NOMO-1 treated with DMSO at 0.1 percent for 48 hours (cell line): ENCODE results near the gene ACTBL2.
"Not testable (repeated sequence)": the region's sequence is repeated elsewhere in the genome, so short reads cannot be mapped to it uniquely, and the experiment has no call there.

ENCODE experiments used
- DNase-seq: peaks from one replicate; lab custom pipeline; 2025; ENCODE audit not compliant: unreplicated experiment; lab: John Stamatoyannopoulos, UW

Gene ACTBL2

DNA sequence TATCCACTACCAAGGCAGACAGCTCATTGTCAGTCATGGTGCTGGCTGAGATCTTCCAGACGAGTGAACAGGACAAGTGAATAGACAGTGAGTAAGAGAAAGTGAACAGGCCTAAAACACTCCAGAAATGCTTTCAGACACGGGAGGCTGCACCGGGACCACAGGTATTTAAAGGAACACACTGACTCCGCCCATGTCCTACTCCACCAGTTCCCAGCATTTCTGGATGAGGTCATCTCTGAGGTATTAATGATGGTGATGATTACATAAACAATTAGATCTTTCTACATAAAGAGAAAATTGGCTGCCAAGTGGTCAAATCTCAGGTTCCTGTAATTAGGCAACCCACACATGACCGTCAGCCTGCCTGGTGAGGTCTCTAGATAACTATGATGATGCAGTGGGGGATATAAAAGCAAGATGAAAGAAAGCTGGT lies at the start of gene ACTBL2:
Gene ACTBL2, minus strand, starts transcription at position 141 of the 436 bp plus-strand sequence. Its CDS starts 104 bp downstream, at position 37.
- no peak for DNase-seq

DNA sequence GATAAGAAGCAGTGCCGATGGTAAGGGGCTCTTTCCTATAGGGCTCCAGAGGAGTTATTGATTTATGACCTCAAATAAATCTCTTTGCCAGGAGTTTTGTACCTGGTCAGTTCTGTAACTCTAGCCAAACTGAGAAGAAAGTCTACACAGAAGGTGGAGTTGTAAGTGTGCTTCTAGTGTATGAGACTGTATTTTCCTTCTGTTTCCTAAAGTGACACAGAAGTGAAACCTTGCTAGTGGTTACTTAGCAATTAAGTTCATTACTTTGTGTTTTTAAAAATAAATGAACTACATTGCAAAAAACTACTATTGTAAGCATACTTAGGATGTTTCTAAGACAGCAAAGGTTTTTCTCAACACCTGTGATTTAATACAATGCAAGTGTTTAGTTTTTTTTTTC lies 48.7 kb upstream of the ACTBL2 start:
- DNase-seq, result peak; percentile 50

- peak; percentile 20 for DNase-seq
Measured at GRCh38 chr5:57529864-57530263, 47.3 kb upstream of the ACTBL2 start.

DNA sequence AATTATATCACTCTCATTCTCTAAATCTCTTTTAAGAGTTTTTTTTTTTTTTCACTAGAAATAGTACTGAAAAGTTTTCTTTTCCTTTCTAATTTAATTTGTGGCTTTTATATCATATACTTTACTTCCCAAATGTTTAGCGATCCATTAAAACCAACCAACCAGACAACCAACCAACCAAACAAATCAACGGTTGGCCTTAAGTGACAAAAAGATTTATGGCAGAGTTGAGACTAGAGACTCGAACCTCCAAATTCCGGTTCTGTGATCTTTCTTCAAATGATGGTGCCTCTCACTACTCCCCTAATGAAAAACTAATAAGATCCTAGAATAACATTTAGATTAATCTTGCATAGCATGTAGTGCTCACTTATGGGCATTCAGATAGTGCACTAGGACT lies 45.3 kb upstream of the ACTBL2 start:
- DNase-seq, result no peak

DNA sequence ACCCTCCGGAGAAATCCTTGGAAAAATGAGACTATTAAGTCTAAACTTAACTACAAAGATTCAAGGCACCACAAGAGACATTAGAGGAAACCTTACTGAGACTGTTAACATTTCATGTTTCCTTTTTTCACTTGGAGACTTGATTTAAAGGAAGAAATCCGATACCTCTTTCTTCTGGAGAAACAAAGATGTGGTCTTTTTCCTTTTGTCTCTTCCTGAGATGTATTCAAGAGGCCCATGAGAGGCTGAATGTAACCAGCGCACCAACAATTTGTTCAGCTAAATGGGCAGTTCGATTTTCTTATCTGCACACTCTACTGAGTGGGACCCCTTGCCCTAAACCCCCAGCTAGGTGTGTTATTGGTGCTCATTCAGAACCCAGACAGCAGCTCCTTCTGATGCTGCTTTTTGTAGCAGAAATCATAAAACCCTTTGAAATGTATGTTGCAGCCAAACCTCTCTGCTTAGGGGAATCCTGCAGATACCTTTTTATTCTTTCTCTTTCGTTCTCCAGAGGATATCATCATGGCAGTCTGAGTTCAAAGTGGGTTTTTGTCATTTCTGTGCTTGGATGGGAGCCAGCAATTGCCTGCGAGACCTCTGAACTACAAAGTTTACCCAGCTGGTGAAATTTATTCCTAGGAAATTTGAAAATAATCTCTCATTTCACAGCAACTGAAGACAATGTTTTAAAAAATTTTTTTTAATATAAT lies 41.9 kb upstream of the ACTBL2 start:
- DNase-seq, result no peak

GRCh38 chr5:57522477-57522876 lies 39.9 kb upstream of the ACTBL2 start:
- not testable (repeated sequence) for DNase-seq

- not testable (repeated sequence) for DNase-seq
Measured at GRCh38 chr5:57518415-57518814, 35.8 kb upstream of the ACTBL2 start.

DNA sequence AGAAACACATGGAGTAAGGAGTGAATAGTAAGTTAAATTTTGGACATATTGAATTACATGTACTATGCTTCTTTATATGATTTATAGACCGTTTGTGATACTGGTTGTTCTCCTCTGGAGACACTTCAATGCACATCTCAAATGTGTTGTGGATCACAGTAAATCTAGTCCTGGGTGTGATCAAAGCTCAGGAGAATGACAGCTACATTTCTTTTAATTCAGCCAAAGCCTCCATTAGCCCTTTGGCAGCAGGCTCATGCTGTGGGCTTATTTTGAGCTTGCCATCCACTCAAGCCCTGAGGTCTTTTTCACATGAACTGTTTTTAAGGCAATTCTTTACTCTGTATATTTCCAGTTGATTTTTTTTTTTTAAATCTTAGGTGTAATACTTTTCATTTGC lies 34.6 kb upstream of the ACTBL2 start:
- no peak for DNase-seq

DNA sequence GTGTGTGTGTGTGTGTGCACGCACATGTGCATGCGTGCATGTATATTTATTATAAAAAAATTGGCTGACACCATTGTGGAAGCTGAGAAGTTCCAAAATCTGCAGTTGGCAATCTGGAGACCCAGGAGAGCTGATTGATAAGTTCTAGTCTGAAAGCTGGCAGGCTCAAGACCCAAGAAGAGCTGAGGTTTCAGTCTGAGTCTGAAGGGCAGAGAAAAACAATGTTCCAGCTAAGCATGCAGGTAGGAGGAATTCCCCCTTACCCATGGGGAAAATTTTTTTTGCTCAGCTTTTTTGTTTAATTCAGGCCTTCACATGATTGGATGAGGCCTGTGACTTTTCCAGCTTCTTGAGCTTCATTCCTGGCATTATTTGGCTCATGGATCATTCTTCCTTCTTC lies 31.2 kb upstream of the ACTBL2 start:
- no peak for DNase-seq

- DNase-seq, result no peak
Measured at GRCh38 chr5:57511321-57511720, 28.7 kb upstream of the ACTBL2 start.

GRCh38 chr5:57509501-57510260 lies 27.1 kb upstream of the ACTBL2 start:
- no peak for DNase-seq

DNA sequence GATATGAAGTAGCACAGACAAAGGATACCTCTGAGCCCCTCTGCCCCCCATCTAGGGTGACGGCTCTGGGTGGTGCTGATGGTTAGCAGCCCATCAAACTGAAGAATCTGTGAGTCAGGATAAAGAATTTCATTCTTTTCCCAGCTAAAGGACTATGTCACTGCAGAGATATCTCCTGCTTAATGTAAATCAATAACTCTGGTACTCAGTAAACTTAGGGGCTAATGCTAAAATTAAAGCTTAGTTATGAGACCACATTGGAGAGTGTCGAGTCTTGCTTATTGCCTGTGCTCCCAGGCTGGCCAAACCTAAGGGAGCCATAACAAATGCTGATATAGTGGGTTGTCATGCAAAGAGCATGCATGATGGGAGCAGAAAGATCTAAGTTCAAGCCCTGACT lies 25.6 kb upstream of the ACTBL2 start:
- DNase-seq, result no peak

- DNase-seq, result no peak
Measured at GRCh38 chr5:57505272-57506200, 22.9 kb upstream of the ACTBL2 start.

- no peak for DNase-seq
Measured at GRCh38 chr5:57504357-57504756, 21.7 kb upstream of the ACTBL2 start.

DNA sequence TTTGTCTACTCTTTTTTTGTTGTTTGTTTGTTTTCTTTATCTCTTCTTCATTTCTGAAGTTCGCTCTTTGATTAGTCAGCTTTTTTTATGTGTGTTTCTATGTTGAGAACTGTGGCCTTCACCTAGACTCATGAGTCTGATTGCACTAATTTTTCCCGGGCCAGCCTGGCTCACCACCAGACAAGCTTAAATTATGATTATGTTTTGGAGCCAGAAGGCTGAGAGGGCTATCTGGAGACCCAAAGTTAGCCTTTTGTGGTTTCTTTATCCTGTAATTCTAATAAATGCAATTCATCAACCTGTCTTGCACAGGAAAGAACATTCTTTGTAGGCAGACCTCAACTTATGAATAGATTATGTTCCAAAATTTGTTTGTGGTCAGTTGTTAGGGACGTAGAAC lies 20.8 kb upstream of the ACTBL2 start:
- DNase-seq, result no peak

DNA sequence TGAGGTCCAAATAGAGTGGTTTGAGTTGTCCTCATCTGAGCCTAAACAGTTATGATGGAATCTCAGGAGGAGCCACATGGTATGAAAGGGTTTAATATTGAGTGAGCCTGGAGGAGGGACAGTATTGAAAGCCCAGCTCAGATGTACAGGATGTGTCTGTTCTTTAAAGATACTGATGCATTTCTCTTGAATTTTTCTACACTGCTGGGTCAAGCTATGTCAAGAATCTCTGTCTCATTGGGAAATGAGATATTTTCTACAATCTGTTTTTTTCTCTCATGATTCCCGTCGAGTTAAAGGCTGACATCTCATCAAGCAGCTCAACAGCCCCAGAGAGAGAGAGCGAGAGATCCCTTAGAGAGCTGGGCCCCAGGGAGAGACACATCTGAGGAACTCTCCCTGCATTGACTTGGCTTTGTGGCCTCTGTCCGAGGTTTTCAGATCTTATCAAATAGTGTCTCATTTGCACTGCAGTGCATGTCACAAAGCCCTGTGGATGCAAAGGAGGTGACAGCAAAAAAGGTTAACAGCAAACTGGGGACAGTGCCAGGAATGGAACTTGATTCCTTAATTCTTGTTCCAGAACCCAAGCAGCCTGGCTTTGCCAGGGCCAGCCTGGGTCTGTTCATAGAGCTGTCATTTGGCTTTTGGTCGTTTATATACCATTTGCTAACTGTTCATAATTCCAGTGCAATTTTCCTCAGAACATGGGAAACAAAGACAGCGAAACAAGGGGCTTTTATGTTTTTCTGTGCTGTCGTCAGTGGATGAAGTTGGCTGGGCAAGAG lies 19.0 kb upstream of the ACTBL2 start:
- DNase-seq, result no peak

DNA sequence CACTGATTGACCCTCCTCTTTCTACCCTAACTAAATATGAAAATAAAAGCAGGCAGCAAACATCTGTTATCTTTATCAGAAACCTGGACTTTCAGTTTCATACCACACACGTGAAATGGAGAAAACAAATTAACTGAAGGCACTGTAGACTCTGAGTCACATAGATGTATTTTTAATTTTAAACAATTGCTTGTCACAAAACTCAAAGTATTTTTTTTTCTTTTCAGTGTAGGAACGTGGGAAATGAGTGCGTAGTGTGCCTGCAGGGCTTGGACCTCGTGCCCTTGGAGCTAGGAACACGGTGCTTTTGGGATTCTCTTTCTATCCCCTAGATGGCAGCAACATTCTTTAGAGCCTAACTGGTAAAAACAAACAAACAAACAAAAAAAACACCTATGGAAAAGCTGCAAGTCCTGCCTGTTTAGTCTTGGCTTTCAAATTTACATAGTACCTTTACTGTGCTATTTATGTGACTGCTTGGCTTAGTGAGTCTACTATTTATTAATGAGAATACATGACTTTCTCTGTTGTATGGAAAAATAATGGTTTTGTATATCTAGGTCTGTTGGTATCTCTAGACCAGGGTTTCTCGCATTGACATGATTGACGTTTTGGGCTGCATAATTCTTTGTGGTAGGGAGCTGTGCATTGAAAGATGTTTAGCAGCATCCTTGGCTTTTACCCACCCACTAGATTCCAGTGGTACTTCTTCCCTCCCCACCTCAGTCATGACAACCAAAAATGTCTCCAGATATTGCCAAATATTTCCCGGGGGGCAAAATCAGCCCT lies 16.8 kb upstream of the ACTBL2 start:
- peak; percentile 33 for DNase-seq

DNA sequence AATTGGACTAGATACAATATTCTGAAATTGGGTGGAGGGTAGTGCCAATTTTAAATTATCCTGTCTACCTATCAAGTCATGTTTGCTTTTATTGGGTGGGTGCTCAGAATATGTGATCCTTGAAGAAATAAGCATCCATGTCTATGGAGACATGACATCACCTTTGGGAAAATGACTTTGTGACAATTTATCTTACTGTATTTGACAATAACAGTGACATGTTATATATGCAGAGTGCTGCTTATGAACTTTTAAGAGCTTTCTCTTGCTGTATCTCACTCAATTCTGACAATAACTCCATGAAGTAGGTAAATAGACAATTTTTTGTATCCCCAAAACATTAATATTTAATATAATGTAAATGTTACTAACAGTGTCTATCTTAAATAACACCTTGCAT lies 15.1 kb upstream of the ACTBL2 start:
- no peak for DNase-seq

GRCh38 chr5:57495285-57496086 lies 12.9 kb upstream of the ACTBL2 start:
- DNase-seq, result peak; percentile 14
